Embryonic facial prominence (tissue), 1 donor: ENCODE measurements around the gene KIF26B.

ENCODE experiments used
- DNase-seq: peaks from one replicate; pipeline ENCODE4 v3.0.0-alpha.2; 2016; ENCODE audit errors: extremely low spot score

KIF26B gene

GRCh38 chr1:245279346-245279745, 124.6 kb downstream of the KIF26B start:
- no peak for DNase-seq

GRCh38 chr1:245283001-245283400, 128.2 kb downstream of the KIF26B start:
- DNase-seq = no peak

GRCh38 chr1:245285168-245285567, 130.4 kb downstream of the KIF26B start:
- no peak for DNase-seq

- DNase-seq = no peak
Measured at GRCh38 chr1:245288796-245289195, 134.0 kb downstream of the KIF26B start.

GRCh38 chr1:245290836-245291235, 136.1 kb downstream of the KIF26B start:
- no peak for DNase-seq

GRCh38 chr1:245291351-245291750, 136.6 kb downstream of the KIF26B start:
- DNase-seq = no peak

GRCh38 chr1:245292141-245292540, 137.4 kb downstream of the KIF26B start:
- DNase-seq = no peak

- no peak for DNase-seq
Measured at GRCh38 chr1:245292553-245292952, 137.8 kb downstream of the KIF26B start.

- DNase-seq = no peak
Measured at GRCh38 chr1:245294020-245294419, 139.2 kb downstream of the KIF26B start.

- DNase-seq = peak; percentile 52
Measured at GRCh38 chr1:245298781-245299180, 144.0 kb downstream of the KIF26B start.

GRCh38 chr1:245301162-245301580, 146.4 kb downstream of the KIF26B start:
- no peak for DNase-seq

- no peak for DNase-seq
Measured at GRCh38 chr1:245301921-245302320, 147.1 kb downstream of the KIF26B start.

- no peak for DNase-seq
Measured at GRCh38 chr1:245304698-245305097, 149.9 kb downstream of the KIF26B start.

- no peak for DNase-seq
Measured at GRCh38 chr1:245306020-245306419, 151.2 kb downstream of the KIF26B start.

GRCh38 chr1:245306628-245307410, 152.0 kb downstream of the KIF26B start:
- no peak for DNase-seq

GRCh38 chr1:245310571-245311531, 156.1 kb downstream of the KIF26B start:
- DNase-seq = no peak

GRCh38 chr1:245311887-245312536, 157.2 kb downstream of the KIF26B start:
- DNase-seq = no peak

- DNase-seq = no peak
Measured at GRCh38 chr1:245313576-245313975, 158.8 kb downstream of the KIF26B start.

- DNase-seq = no peak
Measured at GRCh38 chr1:245316784-245317183, 162.0 kb downstream of the KIF26B start.

- no peak for DNase-seq
Measured at GRCh38 chr1:245317217-245317616, 162.4 kb downstream of the KIF26B start.

GRCh38 chr1:245319094-245319493, 164.3 kb downstream of the KIF26B start:
- no peak for DNase-seq

- no peak for DNase-seq
Measured at GRCh38 chr1:245322673-245323072, 167.9 kb downstream of the KIF26B start.
